Stimulated activated naive CD8-positive, alpha-beta T cell treated with anti-CD3 and anti-CD28 coated beads, Interleukin-15, Interleukin-2, amounts not matched to agents 100 U/mL and 50 U/mL, for 24 hours (primary cell): ENCODE results near the gene GTF3A.
"Not testable (repeated sequence)": the region's sequence is repeated elsewhere in the genome, so short reads cannot be mapped to it uniquely, and the experiment has no call there.

Source experiments
- ATAC-seq: fragments of 150-1000 bp; cut with Tn5 transposase; one replicate; pipeline ENCODE4 v1.10.0; 2021
- DNase-seq: peaks from one replicate; pipeline ENCODE4 v3.0.0; 2021

Gene GTF3A

DNA sequence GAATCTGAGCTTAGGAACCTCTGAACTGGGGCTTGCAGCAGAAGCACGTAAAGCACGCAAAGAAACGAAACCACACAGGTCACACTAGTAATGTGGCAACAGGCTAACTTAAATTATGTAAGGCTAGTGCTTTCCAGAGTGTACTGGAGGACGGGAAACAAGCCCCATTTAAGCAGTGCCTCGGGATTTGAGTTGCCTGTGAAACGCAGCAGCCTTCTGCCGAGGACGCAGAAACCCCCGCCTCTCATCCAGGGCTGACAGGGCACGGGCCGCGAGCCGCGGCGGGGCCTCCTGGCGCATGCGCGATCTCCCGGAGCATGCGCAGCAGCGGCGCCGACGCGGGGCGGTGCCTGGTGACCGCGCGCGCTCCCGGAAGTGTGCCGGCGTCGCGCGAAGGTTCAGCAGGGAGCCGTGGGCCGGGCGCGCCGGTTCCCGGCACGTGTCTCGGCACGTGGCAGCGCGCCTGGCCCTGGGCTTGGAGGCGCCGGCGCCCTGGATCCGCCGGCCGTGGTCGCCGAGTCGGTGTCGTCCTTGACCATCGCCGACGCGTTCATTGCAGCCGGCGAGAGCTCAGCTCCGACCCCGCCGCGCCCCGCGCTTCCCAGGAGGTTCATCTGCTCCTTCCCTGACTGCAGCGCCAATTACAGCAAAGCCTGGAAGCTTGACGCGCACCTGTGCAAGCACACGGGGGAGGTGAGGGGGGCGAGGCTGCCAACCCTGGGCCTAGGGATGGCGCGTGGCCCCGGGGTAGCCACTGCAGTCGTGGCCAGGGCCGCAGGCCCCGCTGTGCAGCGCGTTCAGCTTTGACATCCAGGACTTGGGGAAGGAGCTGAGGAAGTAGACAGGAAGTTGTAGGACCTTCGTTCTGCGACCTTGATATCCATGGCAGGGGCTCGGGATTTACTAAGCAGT, at the start of gene GTF3A:
Gene GTF3A (plus strand): TSS at position 374 of the 912 bp plus-strand sequence.
- ATAC-seq (peak; percentile 75), DNase-seq (peak; percentile 89)

DNA sequence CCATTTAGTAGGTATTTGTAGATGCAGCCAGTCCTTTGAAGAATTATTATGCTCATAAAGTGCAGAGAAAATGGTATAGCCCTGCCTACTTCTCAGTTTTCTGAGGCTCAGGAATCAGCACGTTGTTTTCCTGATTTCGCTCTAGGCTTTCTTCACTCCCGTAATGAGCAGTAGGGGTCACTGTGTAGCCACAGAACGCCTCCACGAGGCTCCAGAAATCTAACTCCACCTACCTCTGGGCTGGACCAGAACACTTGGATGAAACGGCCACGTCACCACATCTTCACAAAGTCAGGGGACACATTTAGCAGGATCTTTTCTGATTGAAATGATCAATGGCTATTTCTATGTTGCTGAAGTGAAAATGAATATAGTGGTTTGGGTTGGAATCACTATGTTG, 49.8 kb upstream of the GTF3A start:
- DNase-seq, result peak; percentile 62
- peak; percentile 90 for ATAC-seq

DNA sequence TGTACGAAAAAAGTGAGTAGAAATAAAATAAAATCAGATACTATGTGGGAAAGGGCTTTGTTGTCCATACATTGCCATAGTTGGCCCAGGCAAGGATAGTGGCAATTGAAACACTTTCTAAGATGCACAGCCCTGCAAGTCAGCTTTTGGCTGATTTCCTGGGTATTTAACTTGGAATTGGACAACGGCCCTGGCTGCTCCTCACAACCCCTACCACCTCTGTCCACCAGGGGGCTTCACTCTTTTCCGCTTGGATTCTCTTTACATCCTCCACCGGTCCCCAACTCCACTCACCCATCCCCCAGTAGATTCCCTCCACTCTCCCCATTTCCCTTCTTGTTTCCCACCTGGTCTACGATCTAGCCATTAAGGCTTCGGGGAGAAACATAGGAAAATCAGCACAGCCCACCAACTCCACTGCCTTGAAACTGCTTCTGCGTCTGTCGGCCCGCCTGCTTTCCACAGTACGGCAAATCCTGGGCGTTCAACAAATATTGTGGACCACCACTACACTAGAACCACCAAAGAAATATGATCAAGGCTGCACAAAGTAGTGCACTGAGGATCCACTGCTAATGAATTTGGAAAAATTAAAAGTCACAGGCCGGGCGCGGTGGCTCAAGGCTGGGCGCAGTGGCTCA, 48.6 kb upstream of the GTF3A start:
- peak; percentile 73 for DNase-seq
- ATAC-seq, result no peak

DNA sequence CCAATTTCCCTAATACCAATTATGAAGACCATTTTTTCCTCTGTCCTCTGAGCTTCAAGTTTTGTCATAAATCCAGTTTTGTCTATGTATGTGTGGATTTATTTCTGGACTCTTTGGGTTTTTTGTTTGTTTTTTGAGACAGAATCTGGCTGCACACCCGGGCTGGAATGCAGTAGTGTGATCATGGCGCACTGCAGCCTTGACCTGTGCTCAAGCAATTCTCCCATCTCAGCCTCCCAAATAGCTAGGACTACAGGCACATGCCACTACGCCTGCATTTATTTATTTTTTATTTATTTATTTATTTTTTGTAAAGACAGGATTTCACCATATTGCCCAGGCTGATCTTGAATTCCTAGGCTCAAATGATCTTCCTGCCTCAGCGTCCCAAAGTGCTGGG, 45.3 kb upstream of the GTF3A start:
- no peak for DNase-seq
- ATAC-seq, result no peak

DNA sequence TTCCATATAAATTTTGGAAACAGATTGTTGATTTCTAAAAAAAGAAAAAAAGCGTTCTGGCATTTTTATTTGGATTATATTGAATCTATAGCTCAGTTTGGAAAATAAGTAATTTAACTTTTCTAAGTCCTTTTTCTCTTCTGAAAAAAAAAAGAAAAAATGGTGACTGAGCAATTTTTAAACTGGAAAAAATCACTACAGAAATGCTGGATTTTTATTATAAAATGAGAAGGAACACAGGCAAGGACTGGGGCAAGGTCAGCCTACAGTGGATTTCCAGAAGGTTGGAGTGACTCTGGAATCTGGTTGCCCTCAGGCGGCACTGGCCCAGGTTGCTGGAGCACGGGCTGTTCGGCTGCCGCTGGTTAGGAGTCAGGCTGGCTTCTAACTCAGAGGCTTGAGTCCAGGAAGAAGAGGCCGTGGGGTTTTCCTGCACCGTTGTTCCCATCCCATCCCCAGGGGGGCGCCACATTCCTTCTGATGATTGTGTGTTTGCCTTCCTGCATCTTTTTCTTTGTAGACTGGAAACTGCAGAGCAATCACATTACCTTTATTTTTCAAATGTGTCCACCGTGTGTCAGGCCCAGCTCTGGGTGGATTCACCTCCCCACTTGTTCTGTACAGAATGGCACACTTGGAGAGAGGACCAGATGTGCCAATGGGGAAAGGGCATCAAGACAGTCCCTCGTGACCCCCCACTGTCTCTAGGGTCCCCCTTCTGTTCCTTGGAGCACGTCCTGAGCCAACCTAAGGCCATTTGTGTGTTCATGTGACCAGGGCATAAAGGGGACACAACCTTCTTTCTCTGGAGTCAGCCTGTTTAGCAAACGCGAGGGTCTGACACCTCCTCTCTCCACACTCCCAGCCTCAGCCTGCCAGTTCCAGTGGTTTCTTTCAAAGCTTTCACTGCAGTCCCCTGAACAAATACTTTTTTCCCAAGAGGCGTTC, 44.5 kb upstream of the GTF3A start:
- DNase-seq (peak; percentile 70), ATAC-seq (peak; percentile 57)

DNA sequence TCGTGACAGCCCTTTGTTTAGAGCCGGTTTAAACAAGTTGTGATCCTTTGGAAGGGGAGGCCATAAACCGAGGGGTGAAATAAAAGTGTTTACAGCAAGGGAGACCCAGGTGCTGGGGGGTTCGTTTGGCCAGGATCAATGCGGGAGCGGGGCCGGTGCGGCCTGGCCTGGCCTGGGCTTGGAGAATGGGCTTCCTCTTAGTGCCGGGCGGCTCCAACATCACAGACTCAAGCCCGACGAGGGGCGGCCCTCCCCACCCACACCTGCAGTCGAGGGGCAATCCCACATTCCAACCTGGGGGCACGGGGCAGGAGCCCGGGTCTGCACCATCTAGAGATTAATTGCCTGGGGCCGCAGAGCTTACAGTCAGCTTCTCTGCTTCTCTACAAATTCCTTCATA, 42.8 kb upstream of the GTF3A start:
- DNase-seq (no peak), ATAC-seq (no peak)

DNA sequence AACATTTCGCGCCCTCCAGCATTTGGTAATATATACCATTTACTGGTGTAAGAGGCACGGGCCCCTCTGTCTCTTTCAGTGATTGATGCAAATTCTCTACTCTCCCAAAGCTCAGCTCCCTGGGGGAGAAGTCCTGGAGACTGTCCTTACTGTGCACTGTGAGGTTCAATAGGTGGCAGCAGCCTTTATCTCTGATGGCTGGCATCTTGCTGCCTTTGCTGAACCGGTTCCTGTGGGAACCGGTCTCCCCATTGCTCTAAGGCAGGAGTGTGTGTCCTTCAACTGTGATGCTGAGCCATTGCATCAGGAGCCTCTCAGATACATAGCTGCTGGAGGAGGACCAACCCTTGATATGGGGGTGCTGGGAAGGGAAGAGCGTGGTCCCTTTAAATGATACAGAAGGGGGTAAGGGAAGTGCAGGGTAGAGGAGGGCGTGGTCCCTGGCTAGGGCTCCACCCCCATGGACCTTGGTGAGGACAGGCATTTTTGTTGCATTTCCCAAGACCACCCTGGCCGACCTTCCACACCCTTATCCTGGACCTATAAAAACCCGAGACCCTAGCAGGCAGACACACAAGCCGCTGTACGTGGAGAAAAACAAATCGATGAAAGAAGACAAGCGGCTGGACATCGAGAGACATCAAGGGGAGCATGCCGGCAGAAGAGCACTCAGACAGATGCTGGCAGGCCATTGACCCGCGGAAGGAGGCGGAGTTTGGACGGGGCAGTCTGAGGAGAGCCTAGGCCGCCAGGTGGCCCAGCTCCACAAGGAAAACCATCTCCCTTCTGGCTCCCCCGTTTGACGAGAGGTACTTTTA, 41.1 kb upstream of the GTF3A start:
- DNase-seq (no peak), ATAC-seq (no peak)

DNA sequence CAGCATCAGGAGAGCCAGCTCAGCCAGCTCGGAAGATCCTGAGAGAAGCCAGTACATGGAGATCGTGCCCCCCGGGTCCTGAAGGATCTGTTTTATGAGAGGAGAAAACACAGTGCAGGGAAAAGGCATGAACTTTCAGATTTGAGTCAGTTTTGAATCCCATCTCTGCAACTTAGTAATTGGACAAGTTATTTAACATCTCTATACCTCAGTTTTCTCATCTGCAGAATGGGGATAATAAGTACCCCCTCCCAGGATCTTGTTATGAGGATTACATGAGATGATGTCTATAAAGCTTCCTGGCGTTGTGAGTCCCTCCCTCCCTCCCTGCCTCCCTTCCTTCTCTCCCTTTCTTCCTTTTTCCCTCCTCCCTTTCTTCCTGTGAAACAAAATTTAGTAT, 40.1 kb upstream of the GTF3A start:
- ATAC-seq, result no peak
- DNase-seq, result no peak

DNA sequence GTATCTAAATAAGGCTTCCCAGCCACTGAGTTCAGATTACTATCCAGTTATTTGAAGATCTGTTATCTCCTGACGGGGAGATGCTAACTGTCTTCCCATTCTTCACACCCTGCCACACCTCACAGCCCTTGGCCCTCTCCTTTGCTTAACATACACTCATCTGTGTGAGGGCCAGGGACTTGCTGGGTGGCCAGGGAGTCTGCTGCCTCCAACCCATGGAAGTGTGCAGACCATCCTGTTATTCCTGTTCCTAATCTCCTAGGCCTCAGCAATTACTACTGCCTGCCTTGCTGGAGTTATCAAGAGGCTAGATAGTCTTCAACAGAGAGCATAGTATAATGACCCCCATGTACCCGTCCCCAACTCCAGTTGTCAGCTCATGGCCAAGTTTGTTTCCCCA, 36.2 kb upstream of the GTF3A start:
- ATAC-seq (no peak), DNase-seq (no peak)

DNA sequence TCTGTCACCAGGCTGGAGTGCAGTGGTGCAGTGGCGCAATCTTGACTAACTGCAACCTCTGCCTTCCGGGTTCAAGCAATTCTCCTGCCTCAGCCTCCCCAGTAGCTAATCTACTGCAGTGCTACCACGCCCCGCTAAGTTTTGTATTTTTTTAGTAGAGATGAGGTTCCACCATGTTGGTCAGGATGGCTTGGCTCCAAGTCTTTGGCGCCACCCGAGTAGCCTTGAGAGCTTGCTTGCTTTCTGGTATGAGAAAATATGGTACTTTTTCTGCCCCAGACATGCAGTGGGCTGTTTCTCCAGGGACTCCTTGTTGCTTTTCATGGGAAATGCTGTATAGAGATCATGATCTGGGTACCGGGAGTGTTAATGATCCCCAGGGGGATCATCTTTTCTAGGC, 34.5 kb upstream of the GTF3A start:
- no peak for DNase-seq
- ATAC-seq, result no peak

DNA sequence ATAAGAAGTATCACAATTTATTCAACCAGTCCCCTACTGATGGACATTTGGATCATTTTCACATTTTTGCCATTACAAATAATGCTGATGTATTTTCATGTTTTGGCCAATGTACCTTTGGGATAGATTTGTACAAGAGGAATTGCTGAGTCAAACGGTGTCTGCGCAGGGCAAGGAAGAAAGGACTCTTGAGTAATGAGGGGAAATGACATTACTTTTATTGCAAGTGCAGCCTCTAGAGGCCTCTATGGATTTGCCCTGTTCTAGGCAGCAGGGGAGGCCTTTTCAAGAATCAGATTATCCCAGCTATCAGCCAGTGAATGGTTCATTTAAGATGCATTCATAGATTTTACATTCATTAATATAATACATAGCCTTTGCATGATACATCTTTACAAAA, 32.9 kb upstream of the GTF3A start:
- ATAC-seq (no peak), DNase-seq (no peak)

DNA sequence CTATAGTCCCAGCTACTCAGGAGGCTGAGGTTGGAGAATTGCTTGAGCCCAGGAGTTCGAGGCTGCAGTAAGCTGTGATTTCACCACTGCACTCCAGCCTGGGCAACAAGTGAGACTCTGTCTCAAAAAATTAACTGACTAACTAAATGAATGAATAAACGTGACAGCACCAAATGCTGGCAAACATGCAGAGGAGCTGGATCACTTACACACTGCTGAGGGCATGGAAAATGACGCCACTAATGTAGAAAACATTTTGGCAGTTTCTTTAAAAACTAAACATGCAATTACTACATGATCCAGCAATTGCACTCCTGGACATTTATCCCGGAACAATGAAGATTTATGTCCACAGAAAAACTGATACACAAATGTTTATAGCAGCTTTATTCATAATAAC, 31.3 kb upstream of the GTF3A start:
- DNase-seq, result no peak
- no peak for ATAC-seq

DNA sequence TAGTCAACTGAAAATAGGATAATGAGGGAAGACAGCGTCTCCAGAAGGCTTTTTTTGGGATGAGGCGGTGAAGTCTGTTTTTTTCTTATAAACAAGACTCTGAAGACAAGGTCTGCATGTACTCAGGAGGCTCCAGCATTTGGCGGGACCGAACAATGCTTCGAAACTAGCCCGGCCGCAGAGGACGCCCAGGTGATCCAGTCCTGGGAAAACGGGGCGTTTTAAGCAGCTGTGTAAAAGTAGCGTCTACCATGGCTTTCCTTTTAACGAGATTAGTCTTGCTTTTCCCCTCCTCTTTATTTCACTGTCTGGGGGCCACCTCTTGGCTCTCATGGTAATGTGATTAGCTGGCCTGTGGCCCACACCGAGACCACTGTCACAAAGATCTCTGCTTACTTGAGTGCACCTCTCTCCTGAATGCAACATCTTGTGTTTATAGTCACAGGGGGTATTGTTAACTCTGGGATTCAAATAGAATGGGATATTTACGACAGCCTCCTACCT, 29.4 kb upstream of the GTF3A start:
- ATAC-seq (no peak), DNase-seq (no peak)

DNA sequence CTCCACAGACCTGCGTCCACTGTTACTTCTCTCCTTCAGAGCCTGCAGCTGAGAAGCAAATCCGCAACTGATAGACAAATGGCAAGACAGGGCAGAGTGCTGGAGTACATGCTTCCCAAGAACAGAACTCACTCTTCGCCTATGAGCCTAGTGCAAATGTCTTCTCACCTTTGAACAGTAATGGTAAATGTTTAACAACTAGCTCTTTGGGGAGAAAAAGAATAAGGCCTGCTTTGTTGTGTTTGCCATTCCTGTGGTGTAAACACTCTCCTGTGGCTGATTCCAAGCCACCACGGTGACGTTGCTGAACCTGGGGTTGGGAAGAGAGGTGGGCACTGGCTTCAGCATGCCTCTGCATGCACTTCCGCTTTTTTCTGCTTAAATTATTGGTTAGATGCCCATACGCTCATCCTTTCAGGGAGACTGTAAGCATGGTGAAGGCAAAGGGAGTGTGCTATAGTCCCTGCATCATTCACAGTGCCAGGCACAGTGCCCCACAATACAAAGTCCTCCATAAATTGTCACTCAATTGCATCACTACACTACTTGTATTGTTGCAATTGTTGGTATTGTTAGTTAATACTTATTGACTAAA, 28.1 kb upstream of the GTF3A start:
- no peak for ATAC-seq
- DNase-seq, result no peak

DNA sequence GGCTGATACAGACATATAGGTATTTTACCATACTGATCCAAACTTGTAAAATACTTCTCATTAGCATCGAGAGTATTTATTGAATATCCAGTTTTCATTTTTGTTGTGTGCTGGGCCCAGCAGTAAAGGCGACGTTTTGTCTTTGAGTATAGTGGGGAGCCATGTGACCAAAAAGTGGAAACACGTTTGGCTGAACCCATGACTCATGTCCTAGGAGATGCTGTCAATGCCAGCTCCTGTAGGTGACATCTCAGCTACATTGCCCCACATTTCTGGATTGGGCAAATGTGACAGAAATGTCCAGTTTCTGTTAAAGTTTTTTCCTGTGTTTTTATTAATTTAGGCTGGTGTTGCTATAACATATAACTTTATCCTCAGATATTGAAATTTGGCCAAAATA, 26.1 kb upstream of the GTF3A start:
- no peak for ATAC-seq
- DNase-seq, result no peak

DNA sequence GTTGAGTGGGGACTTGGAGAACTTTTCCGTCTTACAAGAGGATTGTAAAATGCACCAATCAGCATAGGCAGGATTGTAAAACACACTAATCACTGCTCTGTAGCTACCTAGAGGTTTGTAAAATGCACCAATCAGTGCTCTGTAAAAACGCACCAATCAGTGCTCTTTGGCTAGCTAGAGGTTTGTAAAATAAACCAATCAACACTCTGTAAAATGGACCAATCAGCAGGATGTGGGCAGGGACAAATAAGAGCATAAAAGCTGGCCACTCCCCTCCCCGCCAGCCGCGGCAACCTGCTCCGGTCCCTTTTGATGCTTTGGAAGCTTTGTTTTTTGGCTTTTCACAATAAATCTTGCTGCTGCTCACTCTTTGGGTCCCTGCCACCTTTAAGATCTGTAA, 24.0 kb upstream of the GTF3A start:
- not testable (repeated sequence) for ATAC-seq

DNA sequence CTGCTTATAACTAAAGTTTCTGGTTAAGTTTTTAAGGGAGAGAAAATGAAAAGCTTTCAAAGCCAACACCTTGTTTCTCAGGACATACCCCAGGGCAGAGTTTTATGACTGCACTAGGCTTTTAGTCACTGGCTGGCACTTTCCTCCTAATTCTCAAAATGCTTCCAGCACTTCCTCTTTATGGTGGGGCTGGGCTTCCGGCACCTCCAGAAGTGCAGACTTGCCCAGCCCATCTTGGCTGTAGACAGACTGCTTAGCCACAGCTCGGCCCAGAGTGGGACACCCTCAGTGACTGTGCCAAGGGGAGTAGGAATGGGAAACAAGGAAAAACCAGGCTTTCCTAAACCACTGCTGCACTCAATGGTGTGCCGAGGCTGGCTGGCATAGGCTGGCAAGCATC, 23.2 kb upstream of the GTF3A start:
- DNase-seq (no peak), ATAC-seq (no peak)

More for the DNA sequence above, 24.0 kb upstream of the GTF3A start:
- not testable (repeated sequence) for DNase-seq

DNA sequence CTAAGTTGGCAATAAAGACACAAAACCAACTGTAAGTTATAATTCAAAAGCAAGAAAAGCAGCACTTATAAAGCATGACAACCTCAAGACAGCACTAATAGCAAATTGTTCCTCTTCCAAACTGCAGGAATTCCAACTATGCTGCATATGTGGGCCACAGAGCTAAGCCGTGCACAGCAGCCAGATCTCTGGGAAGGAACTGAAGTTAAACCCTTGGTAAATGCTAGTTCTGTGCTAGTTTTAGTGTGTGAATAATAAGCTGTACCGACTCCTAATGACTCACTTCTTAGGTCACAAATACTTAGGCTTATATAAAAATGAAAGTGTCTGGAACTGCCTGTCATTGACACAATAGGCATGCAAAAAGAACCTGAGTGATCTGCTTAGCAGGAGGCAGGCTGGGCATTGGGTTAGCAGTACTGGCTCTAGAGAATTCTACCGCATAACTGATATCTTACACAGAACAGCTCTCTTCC, 21.2 kb upstream of the GTF3A start:
- peak; percentile 42 for ATAC-seq
- no peak for DNase-seq

DNA sequence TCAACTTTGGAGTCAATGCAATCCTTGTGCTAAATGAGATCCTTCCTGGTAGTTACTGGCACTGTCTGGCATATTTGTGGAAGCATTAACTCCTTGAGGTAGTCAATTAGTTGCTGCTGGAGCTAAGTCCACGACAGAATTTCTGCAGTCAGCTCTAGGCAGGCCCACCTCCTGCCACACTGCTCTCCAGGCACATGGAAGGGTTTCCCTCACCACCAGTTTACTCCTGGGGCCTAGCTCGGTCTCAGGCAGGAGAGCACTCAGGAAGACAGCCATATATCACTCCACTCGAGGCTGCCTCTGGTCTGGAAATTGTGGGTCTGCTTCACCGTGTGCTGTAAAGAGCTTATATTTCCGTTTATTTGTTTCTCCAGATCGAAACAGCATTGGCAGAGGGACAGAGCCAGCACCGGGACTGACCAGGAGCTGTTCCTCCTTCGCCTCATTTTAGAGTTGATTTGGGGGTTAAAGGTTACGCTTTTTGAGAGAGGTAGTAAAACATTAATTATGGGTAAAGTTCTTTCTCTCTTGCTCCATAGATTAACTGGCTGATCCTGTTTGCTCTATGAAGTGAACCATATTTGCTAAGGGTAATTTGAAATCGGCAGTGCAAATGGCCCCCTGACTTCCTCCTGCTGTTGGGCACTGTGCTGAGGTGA, 20.6 kb upstream of the GTF3A start:
- ATAC-seq (no peak), DNase-seq (no peak)

DNA sequence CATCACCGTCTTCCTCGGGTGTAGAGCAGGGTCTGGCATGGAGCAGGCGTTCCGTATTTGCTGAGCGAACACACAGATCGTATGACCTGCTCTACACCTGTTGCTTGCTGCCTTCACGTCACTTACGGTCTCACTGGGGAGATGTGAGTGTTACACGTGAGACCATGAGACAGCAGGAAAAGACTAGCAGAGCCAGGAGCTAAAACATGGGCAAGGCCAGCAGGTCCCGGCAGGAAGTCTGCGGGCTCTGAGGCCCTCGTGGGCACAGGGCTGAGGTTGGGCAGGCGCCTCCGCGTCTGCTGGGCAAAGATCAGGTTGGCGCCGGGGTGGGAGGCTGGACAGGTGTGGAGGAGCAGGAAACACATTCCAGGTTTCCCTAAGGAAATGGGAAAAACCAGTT, 19.7 kb upstream of the GTF3A start:
- DNase-seq, result no peak
- no peak for ATAC-seq
